H1 (cell line): Measurements from ENCODE around the gene HOXB7. TPM values are rescaled to one million over a fixed set of nuclear protein-coding genes. Genes with fewer than 3 reads are reported as not detected.
A peak's percentile ranks its signal among the peaks of the same experiment; 100 is the strongest.

ENCODE experiments used
- ASH2L ChIP-seq: fragments of 200-600, 300-600 bp; sonication (generic); IDR thresholded peaks from one replicate; pipeline ENCODE4 v1.7.1; 2017; ENCODE audit warnings: low read length
- BACH1 ChIP-seq: IDR thresholded peaks from 2 replicates; pipeline ENCODE4 v1.6.1; 2012; ENCODE audit warnings: low read length, improper control_type of control experiment
- CHD1 ChIP-seq: IDR thresholded peaks from 2 replicates; pipeline ENCODE4 v1.6.1; 2012; ENCODE audit warnings: low read depth, low read length, improper control_type of control experiment
- CHD2 ChIP-seq: IDR thresholded peaks from 2 replicates; pipeline ENCODE4 v1.6.1; 2012; ENCODE audit warnings: low read length, improper control_type of control experiment
- CHD7 ChIP-seq: fragments of 300-600 bp; sonication (generic); IDR thresholded peaks from 2 replicates; pipeline ENCODE4 v1.7.1; 2012; ENCODE audit warnings: low read length, moderate library complexity, mild to moderate bottlenecking, inconsistent platforms; ENCODE audit not compliant: insufficient replicate concordance
- EP300 ChIP-seq, 2 experiments: IDR thresholded peaks; 1 replicate in 1 of 2; 2 replicates in 1 of 2; pipeline ENCODE4 v1.6.1; 2011 to 2012; ENCODE audit warnings: low read depth in 2 of 2, low read length in 2 of 2, mild to moderate bottlenecking in 2 of 2, borderline replicate concordance in 1 of 2, inconsistent platforms in 1 of 2, moderate library complexity in 1 of 2
- EZH2 ChIP-seq: fragments of 200-600 bp; sonication (generic); IDR thresholded peaks from 2 replicates; pipeline ENCODE4 v1.7.1; 2012; ENCODE audit warnings: low read depth, mild to moderate bottlenecking, moderate library complexity, low read length, inconsistent platforms; ENCODE audit not compliant: severe bottlenecking
- POU5F1 ChIP-seq: IDR thresholded peaks from 2 replicates; pipeline ENCODE4 v1.6.1; 2011; ENCODE audit warnings: low read depth, mild to moderate bottlenecking, low read length, moderate library complexity
- RAD21 ChIP-seq, 2 experiments: IDR thresholded peaks in 1 of 2; conservative IDR thresholded peaks in 1 of 2; 2 replicates each; pipeline ENCODE4 v1.6.1; 2011; ENCODE audit warnings: low read depth in 2 of 2, low read length in 2 of 2, improper control_type of control experiment in 1 of 2, inconsistent platforms in 1 of 2, mild to moderate bottlenecking in 1 of 2, moderate library complexity in 1 of 2
- RBBP5 ChIP-seq: IDR thresholded peaks from 2 replicates; pipeline ENCODE4 v1.7.1; 2012; ENCODE audit warnings: low read depth, mild to moderate bottlenecking, inconsistent platforms, low read length, moderate library complexity, borderline replicate concordance
- SP1 ChIP-seq: IDR thresholded peaks from 2 replicates; pipeline ENCODE4 v1.6.1; 2011; ENCODE audit warnings: low read depth, low read length
- SP2 ChIP-seq: IDR thresholded peaks from 2 replicates; pipeline ENCODE4 v1.6.1; 2012; ENCODE audit warnings: mild to moderate bottlenecking, low read length, inconsistent platforms
- polyA plus RNA-seq, 7 experiments: library from polyadenylated mRNA; depleted of rRNA in 3 of 7; stranded (reverse) in 5 of 7; unstranded in 2 of 7; fragments of >200 nt in 5 of 7; fragments of 200-250 nt in 2 of 7; gene quantifications; 1 replicate in 5 of 7; 2 replicates in 1 of 7; 4 replicates in 1 of 7; pipeline versions ENCODE4 v1.2.1 to v1.2.3, GENCODE V29; 2011 to 2013; ENCODE audit warnings: missing spikeins in 2 of 7, mixed read lengths in 2 of 7
- total RNA-seq: library from RNA; stranded (reverse); fragmentation: NEBNext Ultra II Directional; extraction: Animal tissue kit (Norgen Biotek cat#: 25700); gene quantifications from 2 replicates; pipeline ENCODE4 v1.2.1, GENCODE V29; 2021

HOXB7 gene
- total and polyA plus RNA-seq, 2 of the 8 experiments (the other 6 are each of a cell fraction or from before 2014, with no cell fraction given), result not detected

GRCh38 chr17:48563385-48563838, 47.4 kb downstream of the HOXB7 start (continued):
- TF ChIP-seq CHD7, result no peak
- no peak for TF ChIP-seq SP2
- no peak for TF ChIP-seq CHD1
- TF ChIP-seq CHD2, result no peak
- TF ChIP-seq EP300 (IDR thresholded peaks at IDR 0.05; ENCODE audit: borderline replicate concordance in 1 of 2, low read depth in 2 of 2, low read length in 2 of 2), result no peak
- TF ChIP-seq BACH1, result no peak
- TF ChIP-seq RAD21 (IDR thresholded peaks at IDR 0.05 in 1 of 2, conservative IDR thresholded peaks at IDR 0.05 in 1 of 2; ENCODE audit: low read depth in 2 of 2, low read length in 2 of 2), result no peak
- TF ChIP-seq RBBP5, result no peak
- no peak for TF ChIP-seq ASH2L
- no peak for TF ChIP-seq POU5F1
- no peak for TF ChIP-seq SP1
- peak; percentile 90 for TF ChIP-seq EZH2
